GM10248 (cell line): ENCODE data around the gene BCAS1.
"Not testable (repeated sequence)": the region's sequence is repeated elsewhere in the genome, so short reads cannot be mapped to it uniquely, and the experiment has no call there.

Experiments
- CTCF ChIA-PET: fragments of 300-600 bp; sonication (Branson Sonifier 250); formaldehyde crosslinking; extraction: SDS; loops from one replicate; lab custom pipeline; 2021; ENCODE audit warnings: antibody characterized with exemption; lab: Yijun Ruan, JAX
- POLR2A ChIA-PET: fragments of 350-650 bp; sonication (Branson Sonifier 250); formaldehyde crosslinking; extraction: SDS; loops from one replicate; lab custom pipeline; 2020; ENCODE audit warnings: antibody characterized with exemption; lab: Yijun Ruan, JAX
- DNase-seq: peaks from one replicate; pipeline ENCODE4 v3.0.0; 2012; ENCODE audit errors: extremely low spot score
- CTCF ChIP-seq: IDR thresholded peaks from 2 replicates; pipeline ENCODE4 v1.5.1; 2012; ENCODE audit warnings: mild to moderate bottlenecking, low read depth; ENCODE audit errors: extremely low read depth, missing control alignments, control extremely low read depth

The BCAS1 gene

DNA sequence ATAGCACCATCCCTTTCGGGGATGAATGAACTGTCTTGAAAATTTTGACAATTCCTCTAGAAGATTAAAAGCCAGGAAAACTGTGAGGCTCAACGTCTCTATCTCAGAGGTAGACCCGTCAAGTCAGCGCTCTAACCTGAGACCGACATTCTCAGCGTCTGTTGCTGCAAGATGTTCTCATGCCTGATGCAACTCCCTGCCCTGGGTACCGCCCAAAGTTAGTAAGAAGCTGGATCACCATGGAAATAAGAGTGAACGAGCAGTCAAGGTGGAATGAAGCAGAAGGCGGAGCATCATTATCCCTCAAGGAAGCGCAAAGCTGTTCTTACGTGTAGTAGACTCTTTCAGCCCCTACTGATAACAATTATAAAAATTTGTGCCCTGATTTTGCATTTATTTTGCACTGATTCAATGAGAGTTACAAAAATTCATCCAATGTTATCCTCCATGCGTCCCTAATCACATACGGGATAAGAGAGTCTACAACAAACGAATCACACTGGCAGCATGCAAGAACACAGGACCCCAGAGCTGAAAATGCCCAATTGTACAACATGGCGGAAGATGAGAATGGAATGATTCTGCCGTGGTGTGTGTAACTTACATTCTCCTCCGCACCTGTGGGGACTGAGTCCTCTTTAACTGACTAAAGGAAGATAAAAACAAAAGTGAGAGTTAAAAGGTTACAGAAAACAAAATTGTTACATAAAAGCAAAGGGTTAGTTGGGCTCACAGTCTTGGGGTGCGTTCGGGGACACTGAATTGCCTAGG, 95.4 kb downstream of the BCAS1 start:
- CTCF ChIA-PET: interaction anchor here (1.0 kb wide), 1 partner anchor 8 kb away, joined by 3 read pairs; no protein-coding TSS in a partner anchor
- no peak for DNase-seq
- TF ChIP-seq CTCF: no peak
- POLR2A ChIA-PET: no interaction called here

DNA sequence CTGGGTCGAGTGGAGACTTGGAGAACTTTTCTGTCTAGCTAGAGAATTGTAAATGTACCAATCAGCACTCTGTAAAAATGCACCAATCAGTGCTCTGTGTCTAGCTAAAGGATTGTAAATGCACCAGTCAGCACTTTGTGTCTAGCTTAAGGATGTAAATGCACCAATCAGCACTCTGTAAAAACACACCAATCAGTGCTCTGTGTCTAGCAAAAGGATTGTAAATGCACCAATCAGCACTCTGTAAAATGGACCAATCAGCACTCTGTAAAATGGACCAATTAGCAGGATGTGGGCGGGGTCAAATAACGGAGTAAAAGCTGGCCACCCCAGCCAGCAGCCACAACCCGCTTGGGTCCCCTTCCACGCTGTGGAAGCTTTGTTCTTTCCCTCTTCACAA, 96.5 kb downstream of the BCAS1 start:
- CTCF ChIA-PET: interaction anchor here (0.6 to 1.2 kb wide), 4 partner anchors 9 to 90 kb away, joined by 3 to 4 read pairs (median 4); no protein-coding TSS in a partner anchor

GRCh38 chr20:53972179-53972578, 98.2 kb downstream of the BCAS1 start:
- ChIA-PET CTCF (no interaction called here), POLR2A (no interaction called here)
- no peak for DNase-seq
- TF ChIP-seq CTCF: no peak

More for the DNA sequence above, 96.5 kb downstream of the BCAS1 start:
- DNase-seq: not testable (repeated sequence)
- POLR2A ChIA-PET: interaction anchor here (0.6 kb wide), 1 partner anchor 328 kb away, joined by 5 read pairs; no protein-coding TSS in a partner anchor

- CTCF ChIA-PET: interaction anchor here (1.0 to 2.6 kb wide), 3 partner anchors 9 to 132 kb away, joined by 3 to 6 read pairs (median 4); no protein-coding TSS in a partner anchor
- POLR2A ChIA-PET: no interaction called here
- TF ChIP-seq CTCF: no peak
- no peak for DNase-seq
Observed at GRCh38 chr20:53971096-53971683, 99.2 kb downstream of the BCAS1 start.

DNA sequence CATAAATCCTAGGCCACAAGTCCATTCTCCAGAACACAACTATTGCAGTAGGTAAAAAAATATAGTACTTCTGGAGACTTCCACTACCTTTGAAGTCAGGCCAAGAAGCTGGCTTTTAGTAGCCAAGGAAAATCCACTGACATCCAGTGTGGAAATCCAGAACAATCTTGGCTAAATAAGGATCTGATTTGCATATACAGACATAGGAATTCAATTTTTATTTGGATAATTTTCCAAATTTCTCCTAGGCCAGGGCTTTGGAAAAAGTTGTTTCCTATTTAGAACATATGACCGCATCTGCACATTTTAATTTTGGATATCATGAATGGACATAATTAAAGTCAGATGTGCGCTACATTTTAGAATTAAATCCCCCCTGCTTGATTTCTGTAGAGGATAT, 100.2 kb downstream of the BCAS1 start:
- no peak for DNase-seq
- ChIA-PET CTCF (interaction anchor here (1.3 to 2.6 kb wide), 4 partner anchors 13 to 133 kb away, joined by 3 to 10 read pairs (median 5); no protein-coding TSS in a partner anchor), POLR2A (no interaction called here)
- no peak for TF ChIP-seq CTCF

GRCh38 chr20:53967527-53967926, 102.9 kb downstream of the BCAS1 start:
- no peak for DNase-seq
- no peak for TF ChIP-seq CTCF
- ChIA-PET POLR2A (no interaction called here), CTCF (no interaction called here)
